IMR-90 (cell line): Measurements from ENCODE around the gene RALGAPB. TPM values are rescaled to one million over a fixed set of nuclear protein-coding genes. Genes with fewer than 3 reads are reported as not detected.

Experiments used
- ATAC-seq: fragments of 200-7000 bp; cut with Tn5 transposase; 2 replicates; pipeline ENCODE4 v1.9.1; 2020; ENCODE audit warnings: low read depth, mild to moderate bottlenecking, moderate library complexity
- BruUV-seq: library from RNA; stranded (reverse); fragments of 400-500 nt; replicated peaks from 2 replicates; lab custom pipeline; 2021; lab: Mats Ljungman, UMichigan
- CTCF ChIA-PET: fragments of 300-600 bp; formaldehyde crosslinking; extraction: SDS; loops from one replicate; lab custom pipeline; 2021; ENCODE audit warnings: antibody characterized with exemption; lab: Yijun Ruan, JAX
- POLR2A ChIA-PET: fragments of 300-600 bp; sonication (Branson Sonifier 250); formaldehyde crosslinking; loops from one replicate; lab custom pipeline; 2022; ENCODE audit warnings: antibody characterized with exemption; ENCODE audit not compliant: unreplicated experiment; lab: Charles Lee
- DNase-seq: peaks from one replicate; pipeline ENCODE4 v3.0.0; 2013
- H2AFZ ChIP-seq: replicated peaks from 2 replicates; pipeline ENCODE3; 2013; ENCODE audit warnings: low read length, mild to moderate bottlenecking; ENCODE audit not compliant: poor library complexity
- H2AK5ac ChIP-seq: 2 replicates; pipeline ENCODE4 v1.6.1; 2013; ENCODE audit warnings: low read depth, low read length, inconsistent platforms
- H2AK9ac ChIP-seq: replicated peaks from 2 replicates; pipeline ENCODE3; 2013; ENCODE audit warnings: mild to moderate bottlenecking, low read depth, low read length, moderate library complexity; ENCODE audit not compliant: poor library complexity
- H2BK120ac ChIP-seq: 2 replicates; pipeline ENCODE4 v1.6.1; 2013; ENCODE audit warnings: low read depth, low read length, inconsistent platforms
- H2BK15ac ChIP-seq: 3 replicates; pipeline ENCODE4 v1.6.1; 2013; ENCODE audit warnings: low read depth, low read length, inconsistent platforms
- H2BK20ac ChIP-seq: 2 replicates; pipeline ENCODE4 v1.6.1; 2013; ENCODE audit warnings: low read depth, mild to moderate bottlenecking, inconsistent platforms, low read length, moderate library complexity
- H2BK5ac ChIP-seq: 2 replicates; pipeline ENCODE4 v1.6.1; 2013; ENCODE audit warnings: mild to moderate bottlenecking, low read depth, low read length, inconsistent platforms; ENCODE audit not compliant: poor library complexity, severe bottlenecking
- H3K14ac ChIP-seq: replicated peaks from 2 replicates; pipeline ENCODE4 v1.6.1; 2013; ENCODE audit warnings: low read depth, low read length, inconsistent platforms
- H3K18ac ChIP-seq: 2 replicates; pipeline ENCODE4 v1.6.1; 2013; ENCODE audit warnings: low read depth, low read length, control low read depth
- H3K23ac ChIP-seq: 2 replicates; pipeline ENCODE4 v1.6.1; 2013; ENCODE audit warnings: low read depth, low read length, inconsistent platforms
- H3K27ac ChIP-seq: 2 replicates; pipeline ENCODE4 v1.5.1; 2013; ENCODE audit warnings: mild to moderate bottlenecking, control low read depth, low read length; ENCODE audit not compliant: insufficient read depth
- H3K27me3 ChIP-seq: 2 replicates; pipeline ENCODE4 v1.6.1; 2013; ENCODE audit warnings: low read length; ENCODE audit not compliant: control insufficient read depth, insufficient read depth
- H3K36me3 ChIP-seq: 2 replicates; pipeline ENCODE4 v1.6.1; 2013; ENCODE audit warnings: low read length, mixed read lengths; ENCODE audit not compliant: control insufficient read depth, insufficient read depth
- H3K4ac ChIP-seq: 2 replicates; pipeline ENCODE4 v1.6.1; 2013; ENCODE audit warnings: low read depth, low read length, inconsistent platforms
- H3K4me1 ChIP-seq: 2 replicates; pipeline ENCODE4 v1.6.1; 2013; ENCODE audit warnings: low read length, mixed read lengths; ENCODE audit not compliant: control insufficient read depth, insufficient read depth
- H3K4me2 ChIP-seq: 2 replicates; pipeline ENCODE4 v1.6.1; 2013; ENCODE audit warnings: low read depth, mild to moderate bottlenecking, control low read depth, low read length, moderate library complexity
- H3K4me3 ChIP-seq: 2 replicates; pipeline ENCODE4 v1.5.1; 2013; ENCODE audit warnings: low read depth, mild to moderate bottlenecking, control low read depth, low read length, moderate library complexity; ENCODE audit not compliant: insufficient read depth
- H3K56ac ChIP-seq: 2 replicates; pipeline ENCODE4 v1.6.1; 2013; ENCODE audit warnings: low read length, inconsistent platforms; ENCODE audit not compliant: insufficient read depth; ENCODE audit errors: extremely low read depth
- H3K79me1 ChIP-seq, 2 experiments: 2 replicates each; pipeline ENCODE4 v1.6.1; 2013; ENCODE audit warnings: low read length in 2 of 2, inconsistent platforms in 1 of 2, low read depth in 1 of 2
- H3K9ac ChIP-seq: 2 replicates; pipeline ENCODE4 v1.6.1; 2013; ENCODE audit warnings: low read depth, low read length, control low read depth
- H3K9me1 ChIP-seq: 2 replicates; pipeline ENCODE4 v1.6.1; 2013; ENCODE audit warnings: low read length, inconsistent platforms; ENCODE audit not compliant: insufficient read depth
- H3K9me3 ChIP-seq: 2 replicates; pipeline ENCODE4 v1.6.1; 2013; ENCODE audit warnings: low read length; ENCODE audit not compliant: control insufficient read depth, insufficient read depth
- H4K20me1 ChIP-seq: 2 replicates; pipeline ENCODE4 v1.6.1; 2013; ENCODE audit warnings: low read length, inconsistent platforms; ENCODE audit not compliant: insufficient read depth
- H4K5ac ChIP-seq: 2 replicates; pipeline ENCODE4 v1.6.1; 2013; ENCODE audit warnings: mild to moderate bottlenecking, low read depth, low read length, control low read depth
- H4K8ac ChIP-seq, 2 experiments: 2 replicates each; pipeline ENCODE4 v1.6.1; 2013; ENCODE audit warnings: low read depth in 2 of 2, low read length in 2 of 2, control low read depth in 1 of 2, inconsistent platforms in 1 of 2
- H4K91ac ChIP-seq: 2 replicates; pipeline ENCODE4 v1.6.1; 2013; ENCODE audit warnings: low read depth, low read length, inconsistent platforms; ENCODE audit not compliant: insufficient read depth
- CHD1 ChIP-seq: IDR thresholded peaks from 2 replicates; pipeline ENCODE4 v1.6.1; 2012; ENCODE audit warnings: low read depth, low read length, improper control_type of control experiment
- CTCF ChIP-seq: conservative IDR thresholded peaks from 2 replicates; pipeline ENCODE4 v1.5.1; 2012; ENCODE audit warnings: mild to moderate bottlenecking, low read depth, low read length, improper control_type of control experiment
- FOS ChIP-seq: fragments of 150-350 bp; IDR thresholded peaks from 2 replicates; pipeline ENCODE4 v1.6.1; 2016; ENCODE audit warnings: low read depth, low read length
- MAFK ChIP-seq: IDR thresholded peaks from 2 replicates; pipeline ENCODE4 v1.6.1; 2012; ENCODE audit warnings: low read depth, low read length, improper control_type of control experiment
- NFE2L2 ChIP-seq: fragments of 150-350 bp; IDR thresholded peaks from 2 replicates; pipeline ENCODE4 v1.6.1; 2016; ENCODE audit warnings: low read depth, mild to moderate bottlenecking, low read length
- RAD21 ChIP-seq: IDR thresholded peaks from 2 replicates; pipeline ENCODE4 v1.6.1; 2012; ENCODE audit warnings: low read length, improper control_type of control experiment
- RCOR1 ChIP-seq: IDR thresholded peaks from 2 replicates; pipeline ENCODE4 v1.6.1; 2012; ENCODE audit warnings: mild to moderate bottlenecking, low read length, improper control_type of control experiment; ENCODE audit not compliant: insufficient replicate concordance
- WGBS, 2 experiments: methylation state at CpG; one replicate each; pipeline versions ENCODE4 v1.1.5 to v1.1.7; 2013; ENCODE audit warnings: missing lambda C conversion rate in 2 of 2; ENCODE audit not compliant: insufficient read length in 1 of 2; ENCODE audit errors: extremely low coverage in 2 of 2; 5-methylcytosine and 5-hydroxymethylcytosine counted together
- dilution Hi-C: fragments of 300-500 bp; cut with HindIII; formaldehyde crosslinking; loops from one replicate; pipeline ENCODE4 v1.14.3; 2018; ENCODE audit warnings: low sequenced_read_pairs; ENCODE audit not compliant: unreplicated experiment
- in situ Hi-C: fragments of 300-500 bp; cut with MboI; formaldehyde crosslinking; loops from 3 replicates; pipeline ENCODE4 v1.14.3; 2019; ENCODE audit warnings: low sequenced_read_pairs, inconsistent platforms, mixed read lengths
- intact Hi-C: fragments of 100-400 bp; cut with micrococcal nuclease; formaldehyde crosslinking; loops from 2 replicates; pipeline ENCODE4 v1.10.0; 2022
- polyA plus RNA-seq, 3 experiments: library from polyadenylated mRNA; depleted of rRNA; stranded (reverse); fragments of >200 nt; gene quantifications; 2 replicates each; pipeline ENCODE4 v1.2.3, GENCODE V29; 2012; ENCODE audit warnings: low replicate concordance in 1 of 3
- total RNA-seq: library from RNA; depleted of rRNA; stranded (reverse); fragments of >200 nt; gene quantifications from 2 replicates; pipeline ENCODE4 v1.2.3, GENCODE V29; 2012

Gene RALGAPB
- total and polyA plus RNA-seq, 2 of the 4 experiments (the other 2 are of a cell fraction) = 12.7 to 30.3 TPM

- no peak for ATAC-seq
- Histone ChIP-seq H3K9ac (no peak overlapping the region), H2AK5ac (no peak overlapping the region), H3K9me1 (no peaks in the 10 kb centered on the region), H3K9me3 (no peaks in the 10 kb centered on the region), H2BK20ac (no peak overlapping the region), H2BK120ac (no peak overlapping the region), H4K5ac (no peak overlapping the region), H2BK5ac (no peak overlapping the region), H2AFZ (no peak overlapping the region), H3K27ac (no peak overlapping the region), H4K8ac (no peak overlapping the region), H4K20me1 (no peaks in the 10 kb centered on the region), H3K4ac (no peak overlapping the region), H2BK15ac (no peak overlapping the region), H3K4me1 (no peaks in the 10 kb centered on the region), H3K36me3 (no peaks in the 10 kb centered on the region), H3K4me3 (no peak overlapping the region), H3K27me3 (peaks cover 23% of the 10 kb centered on the region), H2AK9ac (no peak overlapping the region), H4K91ac (no peak overlapping the region), H3K18ac (no peak overlapping the region), H3K79me1 (no peaks in the 10 kb centered on the region), H3K56ac (no peak overlapping the region), H3K14ac (no peak overlapping the region), H3K4me2 (no peak overlapping the region), H3K23ac (no peak overlapping the region)
- dilution Hi-C loops = no loop called here
- intact Hi-C loops = no loop called here
- no peak for DNase-seq
- TF ChIP-seq FOS (no peak), CTCF (no peak), RCOR1 (no peak), MAFK (no peak), RAD21 (no peak), CHD1 (no peak), NFE2L2 (no peak)
- ChIA-PET POLR2A (no interaction called here), CTCF (no interaction called here)
- BruUV-seq = no TSS peak
- in situ Hi-C loops = no loop called here
- 100% methylated on average over 1 of the region's 4 CpGs; no CpG with 5 or more reads in 1 of the 2 experiments for whole genome bisulfite sequencing, 2 experiments
Observed at GRCh38 chr20:38609815-38610214, 137.2 kb downstream of the RALGAPB start.
